Measurements from ENCODE around the gene RNF121. TPM values are rescaled to one million over a fixed set of nuclear protein-coding genes. Genes with fewer than 3 reads are reported as not detected.
A peak's percentile ranks its signal among the peaks of the same experiment; 100 is the strongest.

RNF121 gene
- total and polyA plus RNA-seq, 2 of the 13 experiments (the other 11 are each of a cell fraction or from before 2014, with no cell fraction given) = 28.6 to 44.3 TPM

GRCh38 chr11:71928737-71929443 lies at the start of gene RNF121 (continued):
- TF ChIP-seq DMTF1 (CRISPR knock-in tag; IDR thresholded peaks at IDR 0.05) = no peak
- no peak for TF ChIP-seq ZNF850 (CRISPR knock-in tag; conservative IDR thresholded peaks at IDR 0.05)
- no peak for TF ChIP-seq RBAK (CRISPR knock-in tag; IDR thresholded peaks at IDR 0.05)
- no peak for TF ChIP-seq RAD21 (CRISPR knock-in tag; IDR thresholded peaks at IDR 0.05)
- no peak for TF ChIP-seq ZMAT5 (CRISPR knock-in tag; IDR thresholded peaks at IDR 0.05; ENCODE audit: borderline replicate concordance, low read depth)
- TF ChIP-seq ZBTB46 (CRISPR knock-in tag; IDR thresholded peaks at IDR 0.05; ENCODE audit: borderline replicate concordance) = no peak
- TF ChIP-seq DZIP1 (CRISPR knock-in tag; IDR thresholded peaks at IDR 0.05) = no peak
- TF ChIP-seq ZNF83 (CRISPR knock-in tag; IDR thresholded peaks at IDR 0.05; ENCODE audit: borderline replicate concordance) = no peak
- TF ChIP-seq ZNF431 (CRISPR knock-in tag; IDR thresholded peaks at IDR 0.05; ENCODE audit: borderline replicate concordance, low read depth) = no peak
- TF ChIP-seq BRD4 (CRISPR knock-in tag; IDR thresholded peaks at IDR 0.05) = no peak
- no peak; the same call in 1 of the 2 replicates for TF ChIP-seq KMT2A (CRISPR knock-in tag; IDR thresholded peaks at IDR 0.05)
- TF ChIP-seq CC2D1A (CRISPR knock-in tag; IDR thresholded peaks at IDR 0.05) = no peak
- TF ChIP-seq HDAC2 (CRISPR knock-in tag; IDR thresholded peaks at IDR 0.05) = no peak
- TF ChIP-seq ZNF557 (CRISPR knock-in tag; IDR thresholded peaks at IDR 0.05) = no peak
- no peak for TF ChIP-seq ADNP (CRISPR knock-in tag; IDR thresholded peaks at IDR 0.05)
- no peak for TF ChIP-seq ZNF20 (CRISPR knock-in tag; IDR thresholded peaks at IDR 0.05)
- TF ChIP-seq LRRFIP1 (CRISPR knock-in tag; conservative IDR thresholded peaks at IDR 0.05) = no peak
- TF ChIP-seq HIVEP1 (CRISPR knock-in tag; IDR thresholded peaks at IDR 0.05) = no peak
- TF ChIP-seq TCF7 (IDR thresholded peaks at IDR 0.05; ENCODE audit: low read depth) = no peak
- no peak for TF ChIP-seq ZNF253 (CRISPR knock-in tag; IDR thresholded peaks at IDR 0.05; ENCODE audit: borderline replicate concordance)
- TF ChIP-seq HNRNPLL (IDR thresholded peaks at IDR 0.05; ENCODE audit: low read depth, low read length, poor library complexity, severe bottlenecking) = peak; percentile 35

All from HepG2 (cell line).